Middle frontal gyrus (tissue), 1 donor: ENCODE measurements around the gene ANK3.

ENCODE experiments used
- DNase-seq: peaks from one replicate; pipeline ENCODE4 v3.0.0-alpha.2; 2015; ENCODE audit warnings: low spot score; ENCODE audit errors: extremely low spot score

The ANK3 gene

GRCh38 chr10:60380781-60381180 is 8.9 kb downstream of the ANK3 start:
- no peak for DNase-seq

- no peak for DNase-seq
These were observed 11.7 kb downstream of the ANK3 start for GRCh38 chr10:60377955-60378354.

- no peak for DNase-seq
These were observed 12.7 kb downstream of the ANK3 start for GRCh38 chr10:60377042-60377352.

GRCh38 chr10:60376221-60377041 is 13.2 kb downstream of the ANK3 start:
- DNase-seq, result no peak

DNA sequence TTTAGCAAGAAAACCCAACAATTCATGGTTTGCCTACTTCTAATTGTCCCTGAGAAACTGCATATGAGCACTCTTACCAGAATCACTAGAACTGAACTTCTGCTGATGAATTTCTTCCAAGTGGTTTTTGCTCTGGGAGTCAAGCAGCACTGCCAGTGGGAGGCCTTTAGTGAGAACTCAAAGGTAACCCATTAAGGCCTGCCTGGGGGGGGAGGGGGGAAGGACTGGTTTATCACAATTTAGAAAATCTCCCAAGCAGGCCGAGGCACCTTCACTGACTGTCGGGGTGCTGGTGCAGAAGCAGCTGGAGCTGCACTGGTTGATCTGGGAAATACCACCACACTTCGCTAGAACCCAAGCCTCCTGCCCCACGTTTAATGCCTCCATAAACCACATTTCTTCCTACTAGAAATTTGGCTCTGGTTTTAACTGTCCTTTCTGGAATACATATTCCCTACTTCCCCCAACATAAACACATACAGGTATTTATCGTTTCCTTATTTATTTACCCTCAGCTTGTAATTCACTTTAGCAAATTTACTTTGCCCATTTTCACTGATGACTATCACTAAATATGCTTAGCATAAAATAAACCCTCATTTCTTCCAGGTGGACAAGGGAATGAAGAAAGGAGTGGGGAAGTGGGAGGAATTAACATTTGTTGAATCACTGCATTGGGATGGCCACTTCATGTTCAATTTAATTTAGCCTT is 14.2 kb downstream of the ANK3 start:
- DNase-seq, result no peak

GRCh38 chr10:60374836-60375235 is 14.8 kb downstream of the ANK3 start:
- DNase-seq, result no peak

- DNase-seq, result no peak
These were observed 17.2 kb downstream of the ANK3 start for GRCh38 chr10:60372436-60372835.

DNA sequence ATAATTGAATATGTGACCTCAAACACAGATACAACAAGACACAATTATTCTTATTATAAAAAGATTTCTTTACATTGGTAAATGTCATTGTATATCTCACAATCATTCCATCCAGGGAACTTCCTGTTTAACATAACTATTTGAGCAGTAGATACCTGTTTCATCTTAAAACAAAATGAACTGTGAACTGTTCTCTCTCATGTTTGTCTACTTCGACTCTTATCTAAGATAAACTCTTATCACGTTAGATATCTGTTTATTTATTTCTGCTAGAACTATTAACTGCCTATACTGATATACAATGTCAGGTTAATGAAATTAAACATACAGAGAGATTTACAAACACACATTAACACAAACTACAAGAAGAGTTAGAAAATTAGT is 20.1 kb downstream of the ANK3 start:
- no peak for DNase-seq

GRCh38 chr10:60368875-60369546 is 20.7 kb downstream of the ANK3 start:
- no peak for DNase-seq

- DNase-seq, result no peak
These were observed 21.8 kb downstream of the ANK3 start for GRCh38 chr10:60367901-60368300.

GRCh38 chr10:60367431-60367830 is 22.2 kb downstream of the ANK3 start:
- DNase-seq, result no peak

- no peak for DNase-seq
These were observed 22.7 kb downstream of the ANK3 start for GRCh38 chr10:60367024-60367423.

- DNase-seq, result no peak
These were observed 26.5 kb downstream of the ANK3 start for GRCh38 chr10:60363187-60363586.

DNA sequence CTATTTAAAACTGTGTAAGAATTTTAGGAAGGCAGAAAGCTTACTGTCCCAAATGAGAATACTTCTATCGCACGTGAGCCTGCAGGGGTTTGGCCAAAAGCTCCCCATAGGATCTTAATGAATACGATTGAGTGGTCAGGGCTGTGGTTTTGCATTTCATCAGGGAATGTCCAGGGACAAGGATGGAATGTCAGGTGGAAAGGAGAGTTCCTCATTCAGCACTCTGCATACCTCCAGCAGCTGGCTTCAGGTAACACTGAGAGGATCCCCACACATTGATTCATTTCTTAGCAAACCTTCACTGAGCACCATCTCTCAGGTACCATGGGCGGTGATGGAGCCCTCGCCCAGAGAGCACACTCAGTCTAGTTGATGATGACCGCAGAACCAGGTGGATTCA is 27.2 kb downstream of the ANK3 start:
- DNase-seq, result no peak

DNA sequence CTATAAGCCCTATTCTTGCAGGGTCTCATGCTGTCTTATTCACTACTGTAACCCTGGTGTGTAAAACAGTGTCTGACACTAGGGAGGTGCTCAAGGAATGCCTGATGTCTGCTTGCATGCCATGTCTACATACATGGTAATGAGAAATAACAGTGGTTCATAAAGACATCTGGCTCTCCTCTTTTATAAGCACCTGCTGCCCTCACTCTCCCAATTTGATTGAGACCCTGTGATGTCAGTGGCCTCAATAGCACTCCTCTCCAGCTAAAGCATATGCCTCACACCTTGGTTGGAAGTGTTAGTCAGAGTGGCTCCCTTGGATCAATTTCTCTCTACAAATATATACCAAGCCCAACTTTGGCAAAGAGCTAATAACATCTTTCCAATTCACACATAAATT is 30.6 kb downstream of the ANK3 start:
- no peak for DNase-seq

- no peak for DNase-seq
These were observed 31.4 kb downstream of the ANK3 start for GRCh38 chr10:60358282-60358681.

DNA sequence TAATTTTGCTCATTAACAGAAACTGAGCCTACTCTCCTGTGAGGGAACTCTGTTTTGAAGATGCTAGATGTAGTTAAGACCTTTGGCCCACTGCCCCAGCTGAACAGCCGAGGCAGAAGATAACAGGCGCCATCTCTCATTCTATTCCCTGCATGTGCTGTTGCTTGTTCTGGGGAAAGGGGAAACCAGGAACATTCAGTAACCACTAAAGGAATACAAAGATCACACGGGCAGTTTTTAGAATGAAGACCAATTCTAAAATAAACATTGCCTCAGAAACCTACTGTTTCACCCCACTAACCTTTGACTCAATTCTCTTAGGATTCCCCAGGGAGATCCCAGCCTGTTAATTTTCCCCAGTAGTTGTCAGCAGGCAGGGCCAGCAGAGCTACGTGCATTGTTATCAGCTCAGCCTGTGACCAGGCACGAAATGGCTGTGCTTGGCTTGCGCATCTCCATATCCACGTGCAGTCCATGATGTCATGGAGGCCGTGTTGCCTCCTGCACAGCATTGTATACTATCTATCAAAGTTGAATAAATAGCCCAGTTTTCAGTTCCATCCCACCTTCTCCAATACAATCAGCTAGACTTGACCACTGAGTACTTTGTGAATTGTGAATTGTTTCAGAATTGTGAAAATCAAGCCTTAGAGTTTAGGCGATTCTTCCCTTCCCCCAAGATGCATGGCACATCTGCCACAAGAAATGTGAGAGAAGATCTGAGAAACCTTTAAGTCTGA is 36.0 kb downstream of the ANK3 start:
- DNase-seq, result peak; percentile 52

DNA sequence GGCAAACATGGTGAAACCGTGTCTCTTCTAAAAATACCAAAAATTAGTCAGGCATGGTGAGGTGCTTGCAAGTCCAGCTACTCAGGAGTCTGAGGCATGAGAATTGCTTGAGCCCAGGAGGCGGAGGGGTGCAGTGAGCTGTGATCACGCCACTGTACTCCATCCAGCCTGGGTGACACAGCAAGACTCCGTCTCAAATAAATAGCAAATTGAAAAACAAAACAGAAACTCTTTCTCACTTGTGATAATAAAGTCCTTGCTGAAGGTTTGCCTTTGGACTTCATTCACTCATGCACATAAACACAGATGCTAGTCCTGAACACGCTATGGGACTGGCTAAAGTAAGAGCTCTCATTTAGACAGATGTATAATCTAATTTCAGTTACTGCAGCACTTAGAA is 37.6 kb downstream of the ANK3 start:
- no peak for DNase-seq

DNA sequence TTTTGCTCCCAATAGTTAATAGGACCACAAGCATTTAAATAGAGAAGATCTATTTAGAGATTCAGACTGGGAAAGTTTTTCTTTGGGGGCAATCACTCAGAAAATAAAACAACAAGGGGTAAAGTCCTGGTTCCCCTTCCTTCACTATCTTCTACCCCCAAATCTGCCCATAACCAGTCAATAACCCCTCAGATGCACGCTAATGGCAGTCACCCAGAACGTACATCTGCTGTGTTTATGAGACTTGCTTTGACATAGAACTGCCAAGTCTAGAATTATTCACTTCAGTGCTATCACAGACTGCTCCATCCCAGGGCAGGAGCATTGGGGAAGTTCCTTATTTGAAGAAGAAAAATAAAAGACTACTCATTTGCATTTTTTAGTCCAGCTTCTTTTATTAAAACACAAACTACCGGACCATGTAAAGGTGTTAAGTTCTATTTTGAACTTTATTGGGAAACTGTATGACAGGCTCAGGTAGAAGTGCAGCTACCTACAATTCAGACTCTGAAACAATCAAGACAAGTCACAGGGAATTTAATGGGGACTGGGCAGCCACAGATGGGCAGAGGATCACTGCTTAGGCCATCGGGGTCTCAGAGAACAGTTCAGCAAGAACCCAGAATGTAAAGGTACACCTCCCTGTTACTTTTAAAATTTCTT is 38.4 kb downstream of the ANK3 start:
- no peak for DNase-seq

- DNase-seq, result no peak
These were observed 39.3 kb downstream of the ANK3 start for GRCh38 chr10:60350400-60350799.

GRCh38 chr10:60349426-60349825 is 40.2 kb downstream of the ANK3 start:
- no peak for DNase-seq
